IPS DF 19.7 (cell line): ENCODE measurements around the gene SLC47A1.

Source experiments
- DNase-seq: peaks from one replicate; pipeline ENCODE4 v3.0.0-alpha.2; 2013; ENCODE audit warnings: low read depth, low spot score

SLC47A1 gene

DNA sequence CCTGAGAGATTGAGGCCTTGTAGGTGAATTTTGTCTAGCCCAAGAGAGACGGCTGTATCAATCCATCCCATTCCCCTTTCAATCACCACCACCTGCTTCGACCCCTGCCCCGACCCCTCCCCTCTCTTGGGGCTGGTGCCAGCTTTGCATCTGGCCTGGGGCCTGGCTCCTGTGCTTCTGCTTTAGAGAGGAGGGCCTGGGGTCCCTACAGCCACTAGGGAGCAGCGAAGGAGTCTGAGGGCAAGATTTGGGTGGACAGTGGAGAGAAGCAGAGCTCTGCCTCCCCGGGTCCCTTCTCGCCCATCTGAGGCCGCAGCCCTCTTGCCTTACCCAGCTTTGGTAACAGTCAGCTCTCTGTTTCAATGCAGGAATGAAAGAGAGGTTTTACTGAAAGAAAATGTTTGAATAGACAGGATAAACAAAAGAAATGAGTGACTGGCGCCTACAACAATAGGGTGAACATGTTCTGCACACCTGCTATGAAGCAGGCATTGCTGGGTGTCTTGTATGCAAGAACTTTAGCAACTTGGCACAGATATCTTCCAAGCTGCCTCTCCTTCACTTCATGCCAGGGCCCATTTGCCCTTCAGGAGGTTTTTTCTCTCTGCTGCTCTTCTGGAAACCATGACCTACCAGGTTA, 57.4 kb downstream of the SLC47A1 start:
- DNase-seq: no peak

DNA sequence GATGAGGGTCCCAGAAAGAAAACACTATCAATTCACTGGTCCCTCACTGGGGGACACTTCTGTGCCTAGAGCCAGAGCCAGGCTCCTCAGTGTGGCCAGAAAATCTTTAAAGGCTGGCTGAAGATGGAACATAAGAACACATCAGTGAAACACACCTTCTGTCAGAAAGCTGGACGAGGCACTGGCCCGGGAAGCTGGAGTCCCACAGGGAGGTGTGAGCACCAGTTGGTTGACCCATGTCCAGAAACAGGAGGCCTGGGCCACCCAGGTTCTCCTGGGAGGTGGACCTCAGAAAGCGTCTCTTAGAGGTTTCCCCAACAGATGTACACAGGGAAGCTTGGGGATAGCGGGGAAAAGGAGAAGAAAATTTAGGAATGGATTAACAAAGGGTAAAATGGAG, 58.7 kb downstream of the SLC47A1 start:
- DNase-seq: no peak

DNA sequence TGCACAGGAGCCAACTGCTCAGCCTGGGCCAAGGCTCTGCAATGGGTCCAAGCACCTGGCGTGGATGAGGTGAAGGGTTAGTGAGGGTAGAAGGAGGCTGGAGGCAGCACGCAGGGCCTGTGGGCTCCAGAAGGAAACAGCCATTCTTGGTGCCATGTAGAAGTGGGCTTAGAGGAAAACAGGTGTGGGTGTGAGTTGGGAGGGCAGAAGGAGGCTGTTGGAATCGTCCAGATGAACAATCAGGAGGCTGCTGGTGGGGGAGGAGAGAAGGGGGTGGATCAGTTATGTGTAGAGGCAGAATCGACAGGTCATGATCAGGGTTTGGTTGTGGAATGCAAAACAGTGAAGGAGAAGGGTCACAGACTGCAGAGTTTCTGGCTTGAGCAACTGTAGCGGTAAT, 63.2 kb downstream of the SLC47A1 start:
- no peak for DNase-seq

GRCh38 chr17:19610311-19610710, 76.7 kb downstream of the SLC47A1 start:
- no peak for DNase-seq

DNA sequence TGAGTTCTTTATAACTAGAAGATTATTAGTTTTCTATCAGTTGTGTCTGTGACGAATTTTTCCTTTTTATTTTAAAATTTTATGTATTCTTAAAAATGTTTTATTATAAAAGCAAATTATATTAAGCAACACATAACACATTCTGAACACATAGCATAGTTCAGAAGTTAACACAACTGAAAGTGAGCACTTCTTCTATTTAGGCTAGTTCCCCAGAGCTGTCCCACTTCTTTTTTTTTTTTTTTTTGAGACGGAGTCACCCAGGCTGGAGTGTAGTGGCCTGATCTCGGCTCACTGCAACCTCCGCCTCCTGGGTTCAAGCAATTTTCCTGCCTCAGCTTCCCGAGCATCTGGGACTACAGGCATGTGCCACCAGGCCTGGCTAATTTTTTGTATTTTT, 77.2 kb downstream of the SLC47A1 start:
- no peak for DNase-seq

DNA sequence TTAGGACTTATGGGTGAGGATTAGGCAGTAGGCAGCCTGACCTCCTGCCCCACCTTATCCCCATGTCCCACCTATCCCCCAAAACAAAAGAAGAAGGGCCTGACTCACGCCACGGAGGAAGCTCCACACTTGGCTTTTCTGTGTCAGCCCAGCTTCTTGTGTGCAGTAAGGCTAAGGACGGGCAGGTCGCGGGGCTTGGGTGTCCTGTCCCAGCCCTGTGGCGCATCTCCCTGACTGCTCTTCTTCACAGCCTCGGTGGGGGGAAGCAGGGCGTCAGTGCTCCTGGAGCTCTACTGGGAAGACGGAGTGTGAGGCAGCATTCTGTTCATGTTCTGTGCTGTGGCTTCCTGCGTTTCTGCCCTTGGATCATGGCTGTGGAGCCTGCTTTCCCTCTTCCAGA, 80.3 kb downstream of the SLC47A1 start:
- DNase-seq: no peak

GRCh38 chr17:19614900-19615299, 81.2 kb downstream of the SLC47A1 start:
- no peak for DNase-seq

- no peak for DNase-seq
Measured at GRCh38 chr17:19618015-19618414, 84.4 kb downstream of the SLC47A1 start.

GRCh38 chr17:19619705-19620325, 86.2 kb downstream of the SLC47A1 start:
- DNase-seq: no peak

- DNase-seq: no peak
Measured at GRCh38 chr17:19621697-19622096, 88.0 kb downstream of the SLC47A1 start.

GRCh38 chr17:19626079-19626478, 92.4 kb downstream of the SLC47A1 start:
- no peak for DNase-seq
